K562 (cell line): ENCODE data around the gene LIMD2. TPM values are rescaled to one million over a fixed set of nuclear protein-coding genes. Genes with fewer than 3 reads are reported as not detected.

ENCODE experiments used
- ATAC-seq: fragments of 200-7000 bp; cut with Tn5 transposase; 3 replicates; pipeline ENCODE4 v1.9.1; 2020; ENCODE audit warnings: moderate library complexity
- BruUV-seq: library from RNA; stranded (reverse); fragments of 400-500 nt; replicated peaks from 2 replicates; lab custom pipeline; 2021; lab: Mats Ljungman, UMichigan
- CTCF ChIA-PET: fragments of 300-600 bp; formaldehyde crosslinking; extraction: SDS; loops from one replicate; lab custom pipeline; 2021; ENCODE audit warnings: low intra/inter-chr PET ratio; lab: Yijun Ruan, JAX
- POLR2A ChIA-PET: fragments of 300-600, 350-650 bp; sonication (Branson Sonifier 250); formaldehyde crosslinking; extraction: SDS; loops from one replicate; lab custom pipeline; 2021; ENCODE audit warnings: antibody characterized with exemption, inconsistent platforms; lab: Yijun Ruan, JAX
- DNase-seq, 4 experiments: peaks; one replicate each; pipeline versions ENCODE4 v3.0.0 to v3.0.0-alpha.2; 2011 to 2018; ENCODE audit warnings: low spot score in 3 of 4, mixed read lengths in 3 of 4; ENCODE audit errors: extremely low read depth in 1 of 4
- FAIRE-seq: peaks from 2 replicates; lab custom pipeline; 2011; peaks lifted over from hg19 to GRCh38; lab: Jason Lieb, UNC
- H2AFZ ChIP-seq: 2 replicates; pipeline ENCODE4 v1.6.0; 2011; ENCODE audit warnings: low read depth, low read length, control low read depth, inconsistent platforms
- H3K27ac ChIP-seq: fragments of 200-600 bp; 3 replicates; pipeline ENCODE4 v1.8.0; 2011; ENCODE audit warnings: low read depth, mild to moderate bottlenecking, control low read depth, inconsistent platforms, low read length, moderate library complexity, mixed read lengths; ENCODE audit errors: extremely low read depth
- H3K27me3 ChIP-seq, 2 experiments: fragments of 300-600 bp in 1 of 2; 2 replicates in 1 of 2; 3 replicates in 1 of 2; pipeline versions ENCODE4 v1.6.0 to v1.8.0; 2011; ENCODE audit warnings: inconsistent platforms in 2 of 2, low read length in 2 of 2, mild to moderate bottlenecking in 1 of 2, mixed read lengths in 1 of 2, moderate library complexity in 1 of 2; ENCODE audit not compliant: control insufficient read depth in 2 of 2, insufficient read depth in 2 of 2
- H3K36me3 ChIP-seq: fragments of 300-600 bp; 3 replicates; pipeline ENCODE4 v1.8.0; 2011; ENCODE audit warnings: mild to moderate bottlenecking, low read length, inconsistent platforms; ENCODE audit not compliant: control insufficient read depth, insufficient read depth
- H3K4me1 ChIP-seq, 2 experiments: fragments of 200-600 bp in 1 of 2; replicated peaks in 1 of 2; 2 replicates in 1 of 2; 3 replicates in 1 of 2; pipeline versions ENCODE4 v1.5.1 to v1.8.0; 2011; ENCODE audit warnings: inconsistent platforms in 2 of 2, low read length in 2 of 2, mild to moderate bottlenecking in 1 of 2, mixed read lengths in 1 of 2, moderate library complexity in 1 of 2; ENCODE audit not compliant: control insufficient read depth in 2 of 2, insufficient read depth in 2 of 2
- H3K4me2 ChIP-seq: 2 replicates; pipeline ENCODE4 v1.6.1; 2011; ENCODE audit warnings: low read length, control low read depth, inconsistent platforms, mixed read lengths; ENCODE audit not compliant: insufficient read depth
- H3K4me3 ChIP-seq: fragments of 200-600 bp; sonication (generic), shearing (Covaris generic); 2 replicates; pipeline ENCODE4 v1.5.1; 2016; ENCODE audit warnings: control low read depth, inconsistent platforms
- H3K79me2 ChIP-seq: fragments of 200-600 bp; 3 replicates; pipeline ENCODE4 v1.8.0; 2011; ENCODE audit warnings: low read length, inconsistent platforms; ENCODE audit not compliant: control insufficient read depth, insufficient read depth
- H3K9ac ChIP-seq, 2 experiments: 2 replicates each; pipeline versions ENCODE4 v1.6.0 to v1.6.1; 2011; ENCODE audit warnings: low read depth in 2 of 2, low read length in 2 of 2, control low read depth in 1 of 2, inconsistent platforms in 1 of 2, mild to moderate bottlenecking in 1 of 2, mixed read lengths in 1 of 2; ENCODE audit not compliant: insufficient read depth in 1 of 2
- H3K9me1 ChIP-seq: one replicate; pipeline ENCODE4 v1.6.0; 2011; ENCODE audit warnings: inconsistent platforms, mild to moderate bottlenecking, low read length, moderate library complexity; ENCODE audit not compliant: control insufficient read depth, insufficient read depth
- H3K9me3 ChIP-seq: replicated peaks from 2 replicates; pipeline ENCODE4 v1.5.1; 2011; ENCODE audit warnings: low read depth, low read length, inconsistent platforms; ENCODE audit not compliant: control insufficient read depth, insufficient read depth
- H4K20me1 ChIP-seq: replicated peaks from 2 replicates; pipeline ENCODE4 v1.6.1; 2011; ENCODE audit warnings: low read length, inconsistent platforms, mixed read lengths; ENCODE audit not compliant: control insufficient read depth, insufficient read depth
- C11orf30 ChIP-seq: fragments of 450-650 bp; IDR thresholded peaks from 2 replicates; pipeline ENCODE4 v1.6.1; 2016; ENCODE audit warnings: low read depth, mild to moderate bottlenecking
- ELF2 ChIP-seq: fragments of 250-450 bp; sonication (Bioruptor Pico); IDR thresholded peaks from 2 replicates; pipeline ENCODE4 v1.5.0; 2021; ENCODE audit warnings: mild to moderate bottlenecking
- RBFOX2 ChIP-seq: fragments of 200-400 bp; formaldehyde crosslinking; IDR thresholded peaks from 2 replicates; pipeline ENCODE4 v1.6.1; 2017; ENCODE audit warnings: low read depth, mild to moderate bottlenecking, low read length, moderate library complexity
- SP2 ChIP-seq: IDR thresholded peaks from 2 replicates; pipeline ENCODE4 v1.6.1; 2011; ENCODE audit warnings: mild to moderate bottlenecking, low read depth, low read length, moderate library complexity; ENCODE audit not compliant: poor library complexity, severe bottlenecking; ENCODE audit errors: extremely low read depth
- SRSF7 ChIP-seq: fragments of 200-400 bp; formaldehyde crosslinking; optimal IDR thresholded peaks from 2 replicates; pipeline ENCODE3; 2017; ENCODE audit warnings: mild to moderate bottlenecking, low read depth, low read length
- SUPT5H ChIP-seq: fragments of 450-650 bp; IDR thresholded peaks from 2 replicates; pipeline ENCODE4 v1.6.1; 2016
- TBP ChIP-seq: optimal IDR thresholded peaks from 2 replicates; pipeline ENCODE3; 2011; ENCODE audit warnings: low read depth, low read length, improper control_type of control experiment
- ZNF431 ChIP-seq: sonication (generic); formaldehyde crosslinking; IDR thresholded peaks from 2 replicates; pipeline ENCODE4 v1.8.0; 2022; ENCODE audit warnings: mild to moderate bottlenecking, missing genetic modification reagents
- ZNF717 ChIP-seq: fragments of 250-450 bp; sonication (Bioruptor Pico); IDR thresholded peaks from 2 replicates; pipeline ENCODE4 v1.5.0; 2021
- WGBS: fragments of 100-300 bp; shearing (Covaris generic); methylation state at CpG from one replicate; pipeline ENCODE4 v1.1.6; 2016; ENCODE audit warnings: low coverage, mixed read lengths; ENCODE audit not compliant: insufficient coverage; ENCODE audit errors: missing lambda C conversion rate; 5-methylcytosine and 5-hydroxymethylcytosine counted together
- in situ Hi-C: fragments of 300-500 bp; cut with MboI; formaldehyde crosslinking; loops from 4 replicates; pipeline ENCODE4 v1.15.0; 2018; ENCODE audit warnings: inconsistent platforms, mixed read lengths
- intact Hi-C: fragments of 100-400 bp; cut with micrococcal nuclease; formaldehyde crosslinking; loops from 2 replicates; pipeline ENCODE4 v1.14.2; 2022
- polyA plus RNA-seq, 8 experiments: library from polyadenylated mRNA; depleted of rRNA in 4 of 8; stranded (reverse) in 5 of 8; unstranded in 3 of 8; fragments of >200 nt; fragmentation: Nextera tagmentation in 2 of 8; fragmentation: Illumina TruSeq in 1 of 8; extraction: Ambion mirVana in 2 of 8; extraction: Trizol in 1 of 8; gene quantifications; 2 replicates each; pipeline versions ENCODE4 v1.2.1 to v1.2.3, GENCODE V29; 2011 to 2014; ENCODE audit warnings: inconsistent platforms in 1 of 8, missing spikeins in 1 of 8
- total RNA-seq, 7 experiments: library from RNA; depleted of rRNA in 6 of 7; stranded (reverse); fragments of >200 nt in 6 of 7; fragmentation: Illumina TruSeq in 2 of 7; extraction: Trizol in 2 of 7; gene quantifications; 2 replicates each; pipeline versions ENCODE4 v1.2.1 to v1.2.3, GENCODE V29; 2011 to 2021; ENCODE audit warnings: low replicate concordance in 1 of 7
- TF ChIP-seq, protein P1 (sequence below): sonication (generic); formaldehyde crosslinking; IDR thresholded peaks from 2 replicates; pipeline ENCODE4 v1.8.1; 2022; ENCODE audit warnings: missing genetic modification reagents
- TF ChIP-seq, protein P2 (sequence below): IDR thresholded peaks from 2 replicates; pipeline ENCODE4 v1.6.1; 2011; ENCODE audit not compliant: insufficient read length; ENCODE audit errors: extremely low read depth

Gene LIMD2
- total and polyA plus RNA-seq, 9 of the 15 experiments (the other 6 are each of a cell fraction or from before 2014, with no cell fraction given), result 0.07 to 11.2 (median 2.8) TPM

GRCh38 chr17:63705657-63706056 lies 5.7 kb upstream of the LIMD2 start:
- H3K27me3 ChIP-seq, result no peaks in the 10 kb centered on the region
- no peaks in the 10 kb centered on the region for H3K9me3 ChIP-seq
- peaks cover 0 to 8% of the 10 kb centered on the region in 2 experiments; a peak in 2 of 5 replicates for H3K4me1 ChIP-seq
- FAIRE-seq (no peak), DNase-seq (no peak), ATAC-seq (no peak)
- peak overlapping the region in 1 of 2 experiments; percentile 66; a peak in 1 of 4 replicates for H3K9ac ChIP-seq
- no peaks in the 10 kb centered on the region; the same call in 1 of the 2 replicates for H4K20me1 ChIP-seq
- peaks cover 27% of the 10 kb centered on the region; the same call in 2 of the 3 replicates for H3K36me3 ChIP-seq
- no peak overlapping the region for H3K4me3 ChIP-seq
- H3K27ac ChIP-seq, result no peak overlapping the region
- no peak overlapping the region for H3K4me2 ChIP-seq
- H3K79me2 ChIP-seq, result no peaks in the 10 kb centered on the region
- CTCF ChIA-PET, result no interaction called here
- POLR2A ChIA-PET, result interaction anchor here (0.8 kb wide), 1 partner anchor 17 kb away, joined by 3 read pairs; no protein-coding TSS in a partner anchor
- no TSS peak for BruUV-seq
- 57% methylated on average over 3 of the region's 3 CpGs for WGBS
- intact Hi-C loops, result no loop called here
- in situ Hi-C loops, result no loop called here
- no peak overlapping the region for H2AFZ ChIP-seq
- no peaks in the 10 kb centered on the region for H3K9me1 ChIP-seq
- TF ChIP-seq SRSF7 (no peak), ELF2 (CRISPR knock-in tag) (no peak), C11orf30 (no peak), TBP (no peak), SP2 (no peak), ZNF717 (CRISPR knock-in tag) (no peak), ZNF431 (CRISPR knock-in tag) (no peak), SUPT5H (no peak), RBFOX2 (no peak)
- TF ChIP-seq, protein P1, sequence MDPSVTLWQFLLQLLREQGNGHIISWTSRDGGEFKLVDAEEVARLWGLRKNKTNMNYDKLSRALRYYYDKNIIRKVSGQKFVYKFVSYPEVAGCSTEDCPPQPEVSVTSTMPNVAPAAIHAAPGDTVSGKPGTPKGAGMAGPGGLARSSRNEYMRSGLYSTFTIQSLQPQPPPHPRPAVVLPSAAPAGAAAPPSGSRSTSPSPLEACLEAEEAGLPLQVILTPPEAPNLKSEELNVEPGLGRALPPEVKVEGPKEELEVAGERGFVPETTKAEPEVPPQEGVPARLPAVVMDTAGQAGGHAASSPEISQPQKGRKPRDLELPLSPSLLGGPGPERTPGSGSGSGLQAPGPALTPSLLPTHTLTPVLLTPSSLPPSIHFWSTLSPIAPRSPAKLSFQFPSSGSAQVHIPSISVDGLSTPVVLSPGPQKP, result no peak
- TF ChIP-seq, protein P2, sequence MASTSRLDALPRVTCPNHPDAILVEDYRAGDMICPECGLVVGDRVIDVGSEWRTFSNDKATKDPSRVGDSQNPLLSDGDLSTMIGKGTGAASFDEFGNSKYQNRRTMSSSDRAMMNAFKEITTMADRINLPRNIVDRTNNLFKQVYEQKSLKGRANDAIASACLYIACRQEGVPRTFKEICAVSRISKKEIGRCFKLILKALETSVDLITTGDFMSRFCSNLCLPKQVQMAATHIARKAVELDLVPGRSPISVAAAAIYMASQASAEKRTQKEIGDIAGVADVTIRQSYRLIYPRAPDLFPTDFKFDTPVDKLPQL, result no peak
